Calu3 (cell line): ENCODE measurements around the gene AQP9. TPM values are rescaled to one million over a fixed set of nuclear protein-coding genes. Genes with fewer than 3 reads are reported as not detected.

Source experiments
- BruUV-seq: library from RNA; stranded (reverse); fragments of 400-500 nt; replicated peaks from 2 replicates; lab custom pipeline; 2021; lab: Mats Ljungman, UMichigan
- CTCF ChIA-PET: fragments of 300-600 bp; sonication (Branson Sonifier 250); formaldehyde crosslinking; loops from one replicate; lab custom pipeline; 2022; ENCODE audit warnings: antibody characterized with exemption; lab: Charles Lee
- DNase-seq: peaks from one replicate; pipeline ENCODE4 v3.0.0; 2022
- H3K27ac Mint-ChIP-seq: one replicate; pipeline ENCODE4 v1.8.0; 2022; ENCODE audit warnings: mixed read lengths; ENCODE audit not compliant: unreplicated experiment
- H3K27me3 Mint-ChIP-seq: one replicate; pipeline ENCODE4 v1.8.0; 2022; ENCODE audit warnings: mixed read lengths; ENCODE audit not compliant: unreplicated experiment
- H3K36me3 Mint-ChIP-seq: one replicate; pipeline ENCODE4 v1.8.0; 2022; ENCODE audit warnings: mild to moderate bottlenecking, moderate library complexity, mixed read lengths; ENCODE audit not compliant: insufficient read depth, unreplicated experiment
- H3K4me1 Mint-ChIP-seq: one replicate; pipeline ENCODE4 v1.8.0; 2022; ENCODE audit warnings: mild to moderate bottlenecking, low read depth, mixed read lengths; ENCODE audit not compliant: unreplicated experiment
- H3K4me3 Mint-ChIP-seq: one replicate; pipeline ENCODE4 v1.8.0; 2022; ENCODE audit warnings: mild to moderate bottlenecking, low read depth, moderate library complexity, mixed read lengths; ENCODE audit not compliant: unreplicated experiment
- H3K9me3 Mint-ChIP-seq: one replicate; pipeline ENCODE4 v1.8.0; 2022; ENCODE audit warnings: low read depth, mixed read lengths; ENCODE audit not compliant: unreplicated experiment
- CTCF ChIP-seq: fragments of 200-600 bp; IDR thresholded peaks from one replicate; pipeline ENCODE4 v1.8.0; 2022; ENCODE audit warnings: antibody characterized with exemption; ENCODE audit not compliant: unreplicated experiment
- intact Hi-C: fragments of 100-400 bp; cut with micrococcal nuclease; formaldehyde crosslinking; loops from one replicate; pipeline ENCODE4 v1.10.0; 2022; ENCODE audit not compliant: unreplicated experiment
- total RNA-seq: library from RNA; stranded (reverse); gene quantifications from 2 replicates; pipeline ENCODE4 v1.2.3, GENCODE V29; 2022

Gene AQP9
- total RNA-seq, 1 experiment from 2014 or later: not detected

DNA sequence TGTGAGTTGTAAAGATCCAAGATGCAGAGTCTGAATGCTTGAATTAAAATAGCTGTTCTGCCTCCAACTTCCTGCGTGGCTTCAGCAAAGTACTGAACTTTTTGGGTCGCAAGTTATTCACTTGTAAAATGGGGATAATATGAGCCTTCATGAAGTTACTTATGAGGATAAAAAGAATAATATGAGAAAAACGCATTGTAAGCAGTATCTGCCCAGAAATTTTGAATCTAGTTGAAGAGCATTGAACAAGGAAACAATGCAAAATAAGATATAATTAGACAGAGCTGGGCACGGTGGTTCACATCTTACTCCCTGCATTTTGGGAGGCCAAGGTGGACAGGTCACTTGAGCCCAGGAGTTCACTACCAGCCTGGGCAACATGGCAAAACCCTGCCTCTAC, 37.8 kb downstream of the AQP9 start:
- no peak for TF ChIP-seq CTCF
- Mint-ChIP-seq H3K36me3 (no peaks in the 10 kb centered on the region), H3K4me1 (no peaks in the 10 kb centered on the region), H3K27ac (no peak overlapping the region), H3K9me3 (no peaks in the 10 kb centered on the region), H3K4me3 (no peak overlapping the region), H3K27me3 (peaks cover 35% of the 10 kb centered on the region)
- no TSS peak for BruUV-seq
- intact Hi-C loops: no loop called here
- DNase-seq: no peak
- CTCF ChIA-PET: interaction anchor here (0.6 to 1.3 kb wide), 4 partner anchors 96 to 474 kb away, joined by 3 to 4 read pairs (median 3); no protein-coding TSS in a partner anchor

GRCh38 chr15:58178668-58179067, 40.5 kb downstream of the AQP9 start:
- DNase-seq: no peak
- no peaks in the 10 kb centered on the region for H3K4me1 Mint-ChIP-seq
- no peak overlapping the region for H3K4me3 Mint-ChIP-seq
- H3K27me3 Mint-ChIP-seq: peaks cover 21% of the 10 kb centered on the region
- no peak overlapping the region for H3K27ac Mint-ChIP-seq
- intact Hi-C loops: no loop called here
- H3K36me3 Mint-ChIP-seq: no peaks in the 10 kb centered on the region
- CTCF ChIA-PET: interaction anchor here (1.7 kb wide), 1 partner anchor 108 kb away, joined by 4 read pairs; no protein-coding TSS in a partner anchor
- no TSS peak for BruUV-seq
- H3K9me3 Mint-ChIP-seq: no peaks in the 10 kb centered on the region
- TF ChIP-seq CTCF: no peak

DNA sequence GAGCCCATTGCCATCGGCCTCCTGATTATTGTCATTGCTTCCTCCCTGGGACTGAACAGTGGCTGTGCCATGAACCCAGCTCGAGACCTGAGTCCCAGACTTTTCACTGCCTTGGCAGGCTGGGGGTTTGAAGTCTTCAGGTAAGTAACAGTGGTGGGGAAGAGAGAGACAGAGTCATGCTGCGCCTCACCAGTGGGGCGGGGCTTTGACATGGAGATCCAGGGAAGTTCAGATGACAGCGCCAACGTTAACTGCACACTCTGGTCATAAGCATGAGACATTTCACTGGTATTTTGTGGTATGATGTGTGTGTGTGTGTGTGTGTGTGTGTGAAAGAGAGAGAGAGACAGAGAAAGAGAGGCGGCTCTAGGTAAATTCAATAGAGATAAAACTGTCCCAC, 41.0 kb downstream of the AQP9 start:
- intact Hi-C loops: no loop called here

DNA sequence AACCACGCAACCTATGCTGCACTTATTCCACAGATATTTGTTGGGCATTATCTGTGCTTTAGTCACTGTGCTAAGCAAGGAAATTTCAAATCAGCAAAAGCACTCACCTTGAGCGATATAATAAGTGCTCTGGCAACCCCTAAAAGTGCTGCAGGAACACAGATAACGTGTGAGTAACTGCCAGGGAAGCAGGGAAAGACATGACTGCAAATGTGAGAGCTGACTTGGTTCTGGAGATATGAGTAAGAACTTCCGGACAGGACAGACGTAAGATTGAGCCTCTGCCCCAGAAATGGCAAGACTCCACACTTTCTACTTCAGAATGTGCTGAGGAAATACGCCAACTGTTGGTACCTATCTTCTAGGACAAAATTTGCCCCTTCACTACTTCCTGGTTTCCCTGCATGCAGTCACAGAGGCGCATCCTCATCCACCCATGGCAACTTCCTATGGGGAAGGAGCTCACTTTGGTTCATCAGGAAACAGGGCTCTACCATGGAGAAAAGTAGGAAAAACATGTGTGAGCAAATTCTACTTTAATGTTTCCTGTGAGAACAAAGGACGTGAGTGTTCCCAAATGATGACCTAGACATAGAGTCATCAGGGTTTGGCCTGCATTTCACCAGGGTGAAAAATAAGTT, 41.7 kb downstream of the AQP9 start:
- intact Hi-C loops: loop anchor here (10.0 kb wide), 1 partner anchor 615 kb away; no protein-coding TSS in a partner anchor
- CTCF ChIA-PET: interaction anchor here (1.5 to 1.7 kb wide), 3 partner anchors 102 to 429 kb away, joined by 3 to 5 read pairs (median 4); no protein-coding TSS in a partner anchor
- Mint-ChIP-seq H3K9me3 (no peaks in the 10 kb centered on the region), H3K27ac (no peak overlapping the region), H3K27me3 (peaks cover 19% of the 10 kb centered on the region), H3K36me3 (no peaks in the 10 kb centered on the region), H3K4me1 (no peaks in the 10 kb centered on the region), H3K4me3 (no peak overlapping the region)
- BruUV-seq: no TSS peak
- DNase-seq: no peak
- TF ChIP-seq CTCF: no peak

More for the DNA sequence above, 41.0 kb downstream of the AQP9 start:
- peaks cover 19% of the 10 kb centered on the region for H3K27me3 Mint-ChIP-seq
- no TSS peak for BruUV-seq
- H3K4me1 Mint-ChIP-seq: no peaks in the 10 kb centered on the region
- no peak overlapping the region for H3K27ac Mint-ChIP-seq
- no peaks in the 10 kb centered on the region for H3K36me3 Mint-ChIP-seq
- CTCF ChIA-PET: interaction anchor here (1.5 to 1.7 kb wide), 2 partner anchors 102 to 108 kb away, joined by 3 to 4 read pairs; no protein-coding TSS in a partner anchor
- no peak for TF ChIP-seq CTCF
- DNase-seq: no peak
- no peaks in the 10 kb centered on the region for H3K9me3 Mint-ChIP-seq
- no peak overlapping the region for H3K4me3 Mint-ChIP-seq
